B cell (primary cell): Measurements from ENCODE around the gene CORO2B. TPM values are rescaled to one million over a fixed set of nuclear protein-coding genes. Genes with fewer than 3 reads are reported as not detected.

Source experiments
- ATAC-seq: fragments of 200-7000 bp; cut with Tn5 transposase; one replicate; pipeline ENCODE4 v1.10.0; 2021; ENCODE audit warnings: low read depth, mild to moderate bottlenecking, moderate number of reproducible peaks, moderate library complexity
- CTCF ChIA-PET: fragments of 350-600 bp; sonication (Branson Sonifier 250); formaldehyde crosslinking; loops from one replicate; lab custom pipeline; 2021; ENCODE audit warnings: antibody characterized with exemption, inconsistent platforms; lab: Charles Lee
- POLR2A ChIA-PET: fragments of 350-600 bp; sonication (Branson Sonifier 250); formaldehyde crosslinking; loops from one replicate; lab custom pipeline; 2021; ENCODE audit warnings: antibody characterized with exemption; lab: Charles Lee
- DNase-seq: peaks from one replicate; pipeline ENCODE4 v3.0.0; 2013
- H2AFZ ChIP-seq: 2 replicates; pipeline ENCODE4 v1.6.1; 2012; ENCODE audit warnings: mild to moderate bottlenecking, low read depth, low read length; ENCODE audit not compliant: insufficient read depth, poor library complexity, severe bottlenecking
- H3K27ac ChIP-seq, 2 donors: 1 replicate in 1 of 2; 2 replicates in 1 of 2; pipeline ENCODE4 v1.5.1; 2012 to 2013; ENCODE audit warnings: low read length in 2 of 2, mild to moderate bottlenecking in 2 of 2, moderate library complexity in 1 of 2
- H3K27me3 ChIP-seq, 4 experiments: fragments of 200-600 bp in 1 of 4; sonication (generic) in 1 of 4; replicated peaks in 1 of 4; 1 replicate in 2 of 4; 2 replicates in 2 of 4; pipeline versions ENCODE4 v1.6.1 to v1.7.0; 2013 to 2016; ENCODE audit warnings: low read length in 3 of 4, mild to moderate bottlenecking in 2 of 4, mixed read lengths in 1 of 4, moderate library complexity in 1 of 4; ENCODE audit not compliant: insufficient read depth in 4 of 4, control insufficient read depth in 3 of 4; ENCODE audit errors: control extremely low read depth in 1 of 4
- H3K36me3 ChIP-seq, 2 experiments: replicated peaks in 1 of 2; 1 replicate in 1 of 2; 2 replicates in 1 of 2; pipeline versions ENCODE4 v1.6.1 to v1.7.1; 2013; ENCODE audit warnings: low read length in 1 of 2; ENCODE audit not compliant: insufficient read depth in 2 of 2, control insufficient read depth in 1 of 2; ENCODE audit errors: control extremely low read depth in 1 of 2, extremely low read depth in 1 of 2
- H3K4me1 ChIP-seq, 2 donors: fragments of 200-600 bp in 1 of 2; sonication (generic) in 1 of 2; 1 replicate in 1 of 2; 2 replicates in 1 of 2; pipeline versions ENCODE4 v1.5.1 to v1.6.1; 2013 to 2017; ENCODE audit warnings: low read length in 2 of 2; ENCODE audit not compliant: control insufficient read depth in 2 of 2, insufficient read depth in 2 of 2
- H3K4me2 ChIP-seq: replicated peaks from 2 replicates; pipeline ENCODE3; 2012; ENCODE audit warnings: mild to moderate bottlenecking, low read depth, low read length; ENCODE audit not compliant: poor library complexity, severe bottlenecking
- H3K4me3 ChIP-seq, 5 experiments: fragments of 200-600 bp in 1 of 5; sonication (generic) in 1 of 5; 1 replicate in 3 of 5; 2 replicates in 2 of 5; pipeline versions ENCODE4 v1.5.1 to v1.7.0; 2011 to 2016; ENCODE audit warnings: low read length in 4 of 5, mild to moderate bottlenecking in 4 of 5, low read depth in 2 of 5, control low read depth in 1 of 5, moderate library complexity in 1 of 5; ENCODE audit not compliant: insufficient read depth in 1 of 5; ENCODE audit errors: control extremely low read depth in 1 of 5, extremely low read depth in 1 of 5
- H3K79me2 ChIP-seq: fragments of 200-600 bp; sonication (generic); one replicate; pipeline ENCODE4 v1.6.0; 2016; ENCODE audit warnings: low read length; ENCODE audit not compliant: control insufficient read depth, insufficient read depth
- H3K9ac ChIP-seq: fragments of 200-600 bp; sonication (generic); 2 replicates; pipeline ENCODE4 v1.6.1; 2017; ENCODE audit warnings: mild to moderate bottlenecking, low read length, moderate library complexity
- H3K9me3 ChIP-seq, 3 donors: one replicate each; pipeline versions ENCODE4 v1.6.1 to v1.7.1; 2013; ENCODE audit warnings: low read length in 2 of 3; ENCODE audit not compliant: control insufficient read depth in 2 of 3, insufficient read depth in 1 of 3; ENCODE audit errors: control extremely low read depth in 1 of 3
- H4K20me1 ChIP-seq: 2 replicates; pipeline ENCODE4 v1.6.0; 2012; ENCODE audit warnings: mild to moderate bottlenecking, low read length; ENCODE audit not compliant: insufficient read depth, control insufficient read depth, poor library complexity, severe bottlenecking
- H3K27ac Mint-ChIP-seq: one replicate; pipeline ENCODE4 v1.8.0; 2021; ENCODE audit warnings: mixed read lengths
- H3K27me3 Mint-ChIP-seq: one replicate; pipeline ENCODE4 v1.8.0; 2021; ENCODE audit warnings: mixed read lengths
- H3K4me1 Mint-ChIP-seq: one replicate; pipeline ENCODE4 v1.8.0; 2021; ENCODE audit warnings: mixed read lengths
- H3K4me3 Mint-ChIP-seq: one replicate; pipeline ENCODE4 v1.8.0; 2021; ENCODE audit warnings: mixed read lengths
- H3K9me3 Mint-ChIP-seq: one replicate; pipeline ENCODE4 v1.8.0; 2022; ENCODE audit warnings: mixed read lengths; ENCODE audit not compliant: insufficient read depth
- EZH2 ChIP-seq: IDR thresholded peaks from 2 replicates; pipeline ENCODE4 v1.6.1; 2012; ENCODE audit warnings: borderline replicate concordance, low read depth, mild to moderate bottlenecking, moderate library complexity, low read length; ENCODE audit not compliant: insufficient read depth, poor library complexity, severe bottlenecking
- WGBS: methylation state at CpG from one replicate; pipeline ENCODE4 v1.1.5; 2013; ENCODE audit warnings: missing lambda C conversion rate; ENCODE audit not compliant: insufficient coverage; 5-methylcytosine and 5-hydroxymethylcytosine counted together
- intact Hi-C: fragments of 100-400 bp; cut with micrococcal nuclease; formaldehyde crosslinking; loops from one replicate; pipeline ENCODE4 v1.10.0; 2022
- polyA plus RNA-seq: library from polyadenylated mRNA; depleted of rRNA; stranded (reverse); fragments of >200 nt; gene quantifications from 2 replicates; pipeline ENCODE4 v1.2.3, GENCODE V29; 2012
- total RNA-seq, 2 donors: library from RNA; stranded (reverse); fragments of 120-200 nt in 1 of 2; gene quantifications; 1 replicate in 1 of 2; 2 replicates in 1 of 2; pipeline versions ENCODE4 v1.2.3 to v1.2.4, GENCODE V29; 2013 to 2022
- TF ChIP-seq, protein P1 (sequence below): fragments of 200-600 bp; IDR thresholded peaks from one replicate; pipeline ENCODE4 v1.8.0; 2022; ENCODE audit warnings: antibody characterized with exemption, mild to moderate bottlenecking

CORO2B gene
- total and polyA plus RNA-seq, 2 donors (not counting 1 experiment from before 2014, with no cell fraction given) = 9.5 to 11.3 TPM

DNA sequence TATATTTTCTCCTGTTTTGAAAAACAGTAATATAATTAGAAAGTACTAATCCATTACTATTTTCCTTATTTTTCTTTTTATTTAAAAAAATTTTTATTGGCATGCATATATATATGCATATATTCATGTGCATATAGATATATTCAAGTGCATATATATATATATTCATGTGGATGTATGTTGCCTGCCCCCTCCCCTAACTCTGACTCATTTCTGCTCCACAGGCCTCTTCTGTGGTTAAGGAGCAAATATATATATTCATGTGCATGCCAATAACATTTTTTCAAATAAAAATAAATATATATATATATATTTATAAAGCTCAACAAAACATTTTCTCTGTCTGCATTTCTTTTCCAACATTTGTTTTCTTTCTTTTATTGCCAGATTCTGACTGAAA lies 13.6 kb upstream of the CORO2B start:
- no peak for ATAC-seq
- intact Hi-C loops = no loop called here

DNA sequence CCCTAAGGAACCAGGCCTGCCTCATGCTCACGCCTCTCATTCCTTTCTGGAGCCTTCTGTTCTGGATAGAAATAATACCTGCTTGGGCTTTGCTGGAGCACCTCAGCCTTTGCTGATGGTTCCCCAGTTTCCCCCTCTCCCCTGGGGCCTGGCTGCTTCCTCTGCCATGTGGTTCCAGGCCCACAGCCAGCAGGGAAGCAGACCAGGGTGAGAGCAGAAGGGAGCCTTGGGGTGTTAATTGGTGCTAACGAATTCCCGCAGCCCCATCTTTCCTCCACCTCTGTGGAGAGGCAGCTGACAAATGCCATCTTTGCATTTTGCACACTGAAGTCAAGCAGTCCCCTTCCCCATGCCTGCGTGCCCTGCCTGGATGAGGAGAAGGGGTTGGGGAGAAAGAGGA lies 13.1 kb upstream of the CORO2B start:
- ChIA-PET POLR2A (no interaction called here), CTCF (interaction anchor here (1.4 to 2.1 kb wide), 3 partner anchors 17 to 310 kb away, joined by 3 to 6 read pairs (median 5); no protein-coding TSS in a partner anchor)
- no peak overlapping the region for H3K9ac ChIP-seq
- ATAC-seq (no peak), DNase-seq (no peak)
- Mint-ChIP-seq H3K27ac (no peak overlapping the region), H3K9me3 (no peaks in the 10 kb centered on the region), H3K4me1 (peaks cover 3% of the 10 kb centered on the region), H3K4me3 (no peak overlapping the region), H3K27me3 (peaks cover 21% of the 10 kb centered on the region)
- intact Hi-C loops = no loop called here
- no peaks in the 10 kb centered on the region for H3K79me2 ChIP-seq
- no peak overlapping the region for H2AFZ ChIP-seq
- H3K4me3 ChIP-seq = no peak overlapping the region
- peaks cover 0 to 15% (median 4%) of the 10 kb centered on the region in 4 experiments for H3K27me3 ChIP-seq
- no peaks in the 10 kb centered on the region for H3K9me3 ChIP-seq
- H3K36me3 ChIP-seq = no peaks in the 10 kb centered on the region
- H3K4me1 ChIP-seq = peaks cover 7 to 12% of the 10 kb centered on the region in 2 donors
- H3K27ac ChIP-seq = no peak overlapping the region
- no peak for TF ChIP-seq EZH2
- TF ChIP-seq, protein P1, sequence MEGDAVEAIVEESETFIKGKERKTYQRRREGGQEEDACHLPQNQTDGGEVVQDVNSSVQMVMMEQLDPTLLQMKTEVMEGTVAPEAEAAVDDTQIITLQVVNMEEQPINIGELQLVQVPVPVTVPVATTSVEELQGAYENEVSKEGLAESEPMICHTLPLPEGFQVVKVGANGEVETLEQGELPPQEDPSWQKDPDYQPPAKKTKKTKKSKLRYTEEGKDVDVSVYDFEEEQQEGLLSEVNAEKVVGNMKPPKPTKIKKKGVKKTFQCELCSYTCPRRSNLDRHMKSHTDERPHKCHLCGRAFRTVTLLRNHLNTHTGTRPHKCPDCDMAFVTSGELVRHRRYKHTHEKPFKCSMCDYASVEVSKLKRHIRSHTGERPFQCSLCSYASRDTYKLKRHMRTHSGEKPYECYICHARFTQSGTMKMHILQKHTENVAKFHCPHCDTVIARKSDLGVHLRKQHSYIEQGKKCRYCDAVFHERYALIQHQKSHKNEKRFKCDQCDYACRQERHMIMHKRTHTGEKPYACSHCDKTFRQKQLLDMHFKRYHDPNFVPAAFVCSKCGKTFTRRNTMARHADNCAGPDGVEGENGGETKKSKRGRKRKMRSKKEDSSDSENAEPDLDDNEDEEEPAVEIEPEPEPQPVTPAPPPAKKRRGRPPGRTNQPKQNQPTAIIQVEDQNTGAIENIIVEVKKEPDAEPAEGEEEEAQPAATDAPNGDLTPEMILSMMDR = no peak
- WGBS = 100% methylated on average over 1 of the region's 4 CpGs
- no peaks in the 10 kb centered on the region for H4K20me1 ChIP-seq
- no peak overlapping the region for H3K4me2 ChIP-seq

More for the DNA sequence above, 13.6 kb upstream of the CORO2B start:
- Histone ChIP-seq H3K27ac (no peak overlapping the region), H3K9ac (no peak overlapping the region), H3K27me3 (peaks cover 0 to 18% (median 5%) of the 10 kb centered on the region in 4 experiments), H4K20me1 (no peaks in the 10 kb centered on the region), H3K79me2 (no peaks in the 10 kb centered on the region), H2AFZ (no peak overlapping the region), H3K4me2 (no peak overlapping the region), H3K4me1 (peaks cover 11 to 16% of the 10 kb centered on the region in 2 donors), H3K4me3 (no peak overlapping the region), H3K9me3 (no peaks in the 10 kb centered on the region), H3K36me3 (no peaks in the 10 kb centered on the region)
- peaks cover 21% of the 10 kb centered on the region for H3K27me3 Mint-ChIP-seq
- H3K9me3 Mint-ChIP-seq = no peaks in the 10 kb centered on the region
- POLR2A ChIA-PET = no interaction called here
- H3K4me3 Mint-ChIP-seq = no peak overlapping the region
- CTCF ChIA-PET = interaction anchor here (1.4 to 2.1 kb wide), 4 partner anchors 11 to 311 kb away, joined by 3 to 6 read pairs (median 4); no protein-coding TSS in a partner anchor
- no peak overlapping the region for H3K27ac Mint-ChIP-seq
- no peak for TF ChIP-seq EZH2
- TF ChIP-seq, protein P1 = no peak
- peaks cover 7% of the 10 kb centered on the region for H3K4me1 Mint-ChIP-seq
- DNase-seq = no peak
